B cell (primary cell): ENCODE measurements around the gene GPR108. TPM values are rescaled to one million over a fixed set of nuclear protein-coding genes. Genes with fewer than 3 reads are reported as not detected.

ENCODE experiments used
- ATAC-seq: fragments of 200-7000 bp; cut with Tn5 transposase; one replicate; pipeline ENCODE4 v1.10.0; 2021; ENCODE audit warnings: low read depth, mild to moderate bottlenecking, moderate number of reproducible peaks, moderate library complexity
- CTCF ChIA-PET: fragments of 350-600 bp; sonication (Branson Sonifier 250); formaldehyde crosslinking; loops from one replicate; lab custom pipeline; 2021; ENCODE audit warnings: antibody characterized with exemption, inconsistent platforms; lab: Charles Lee
- POLR2A ChIA-PET: fragments of 350-600 bp; sonication (Branson Sonifier 250); formaldehyde crosslinking; loops from one replicate; lab custom pipeline; 2021; ENCODE audit warnings: antibody characterized with exemption; lab: Charles Lee
- DNase-seq: peaks from one replicate; pipeline ENCODE4 v3.0.0; 2013
- H2AFZ ChIP-seq: 2 replicates; pipeline ENCODE4 v1.6.1; 2012; ENCODE audit warnings: mild to moderate bottlenecking, low read depth, low read length; ENCODE audit not compliant: insufficient read depth, poor library complexity, severe bottlenecking
- H3K27ac ChIP-seq, 2 donors: 1 replicate in 1 of 2; 2 replicates in 1 of 2; pipeline ENCODE4 v1.5.1; 2012 to 2013; ENCODE audit warnings: low read length in 2 of 2, mild to moderate bottlenecking in 2 of 2, moderate library complexity in 1 of 2
- H3K27me3 ChIP-seq, 4 experiments: fragments of 200-600 bp in 1 of 4; sonication (generic) in 1 of 4; replicated peaks in 1 of 4; 1 replicate in 2 of 4; 2 replicates in 2 of 4; pipeline versions ENCODE4 v1.6.1 to v1.7.0; 2013 to 2016; ENCODE audit warnings: low read length in 3 of 4, mild to moderate bottlenecking in 2 of 4, mixed read lengths in 1 of 4, moderate library complexity in 1 of 4; ENCODE audit not compliant: insufficient read depth in 4 of 4, control insufficient read depth in 3 of 4; ENCODE audit errors: control extremely low read depth in 1 of 4
- H3K36me3 ChIP-seq, 2 experiments: replicated peaks in 1 of 2; 1 replicate in 1 of 2; 2 replicates in 1 of 2; pipeline versions ENCODE4 v1.6.1 to v1.7.1; 2013; ENCODE audit warnings: low read length in 1 of 2; ENCODE audit not compliant: insufficient read depth in 2 of 2, control insufficient read depth in 1 of 2; ENCODE audit errors: control extremely low read depth in 1 of 2, extremely low read depth in 1 of 2
- H3K4me1 ChIP-seq, 2 donors: fragments of 200-600 bp in 1 of 2; sonication (generic) in 1 of 2; 1 replicate in 1 of 2; 2 replicates in 1 of 2; pipeline versions ENCODE4 v1.5.1 to v1.6.1; 2013 to 2017; ENCODE audit warnings: low read length in 2 of 2; ENCODE audit not compliant: control insufficient read depth in 2 of 2, insufficient read depth in 2 of 2
- H3K4me2 ChIP-seq: replicated peaks from 2 replicates; pipeline ENCODE3; 2012; ENCODE audit warnings: mild to moderate bottlenecking, low read depth, low read length; ENCODE audit not compliant: poor library complexity, severe bottlenecking
- H3K4me3 ChIP-seq, 5 experiments: fragments of 200-600 bp in 1 of 5; sonication (generic) in 1 of 5; 1 replicate in 3 of 5; 2 replicates in 2 of 5; pipeline versions ENCODE4 v1.5.1 to v1.7.0; 2011 to 2016; ENCODE audit warnings: low read length in 4 of 5, mild to moderate bottlenecking in 4 of 5, low read depth in 2 of 5, control low read depth in 1 of 5, moderate library complexity in 1 of 5; ENCODE audit not compliant: insufficient read depth in 1 of 5; ENCODE audit errors: control extremely low read depth in 1 of 5, extremely low read depth in 1 of 5
- H3K79me2 ChIP-seq: fragments of 200-600 bp; sonication (generic); one replicate; pipeline ENCODE4 v1.6.0; 2016; ENCODE audit warnings: low read length; ENCODE audit not compliant: control insufficient read depth, insufficient read depth
- H3K9ac ChIP-seq: fragments of 200-600 bp; sonication (generic); 2 replicates; pipeline ENCODE4 v1.6.1; 2017; ENCODE audit warnings: mild to moderate bottlenecking, low read length, moderate library complexity
- H3K9me3 ChIP-seq, 3 donors: one replicate each; pipeline versions ENCODE4 v1.6.1 to v1.7.1; 2013; ENCODE audit warnings: low read length in 2 of 3; ENCODE audit not compliant: control insufficient read depth in 2 of 3, insufficient read depth in 1 of 3; ENCODE audit errors: control extremely low read depth in 1 of 3
- H4K20me1 ChIP-seq: 2 replicates; pipeline ENCODE4 v1.6.0; 2012; ENCODE audit warnings: mild to moderate bottlenecking, low read length; ENCODE audit not compliant: insufficient read depth, control insufficient read depth, poor library complexity, severe bottlenecking
- H3K27ac Mint-ChIP-seq: one replicate; pipeline ENCODE4 v1.8.0; 2021; ENCODE audit warnings: mixed read lengths
- H3K27me3 Mint-ChIP-seq: one replicate; pipeline ENCODE4 v1.8.0; 2021; ENCODE audit warnings: mixed read lengths
- H3K4me1 Mint-ChIP-seq: one replicate; pipeline ENCODE4 v1.8.0; 2021; ENCODE audit warnings: mixed read lengths
- H3K4me3 Mint-ChIP-seq: one replicate; pipeline ENCODE4 v1.8.0; 2021; ENCODE audit warnings: mixed read lengths
- H3K9me3 Mint-ChIP-seq: one replicate; pipeline ENCODE4 v1.8.0; 2022; ENCODE audit warnings: mixed read lengths; ENCODE audit not compliant: insufficient read depth
- EZH2 ChIP-seq: IDR thresholded peaks from 2 replicates; pipeline ENCODE4 v1.6.1; 2012; ENCODE audit warnings: borderline replicate concordance, low read depth, mild to moderate bottlenecking, moderate library complexity, low read length; ENCODE audit not compliant: insufficient read depth, poor library complexity, severe bottlenecking
- WGBS: methylation state at CpG from one replicate; pipeline ENCODE4 v1.1.5; 2013; ENCODE audit warnings: missing lambda C conversion rate; ENCODE audit not compliant: insufficient coverage; 5-methylcytosine and 5-hydroxymethylcytosine counted together
- intact Hi-C: fragments of 100-400 bp; cut with micrococcal nuclease; formaldehyde crosslinking; loops from one replicate; pipeline ENCODE4 v1.10.0; 2022
- polyA plus RNA-seq: library from polyadenylated mRNA; depleted of rRNA; stranded (reverse); fragments of >200 nt; gene quantifications from 2 replicates; pipeline ENCODE4 v1.2.3, GENCODE V29; 2012
- total RNA-seq, 2 donors: library from RNA; stranded (reverse); fragments of 120-200 nt in 1 of 2; gene quantifications; 1 replicate in 1 of 2; 2 replicates in 1 of 2; pipeline versions ENCODE4 v1.2.3 to v1.2.4, GENCODE V29; 2013 to 2022
- TF ChIP-seq, protein P1 (sequence below): fragments of 200-600 bp; IDR thresholded peaks from one replicate; pipeline ENCODE4 v1.8.0; 2022; ENCODE audit warnings: antibody characterized with exemption, mild to moderate bottlenecking

The GPR108 gene
- total and polyA plus RNA-seq, 2 donors (not counting 1 experiment from before 2014, with no cell fraction given): 79.0 to 82.5 TPM

- H3K9me3 ChIP-seq: no peaks in the 10 kb centered on the region
- peak overlapping the region; percentile 33 to 55 (median 48) for H3K4me3 ChIP-seq
- H3K36me3 ChIP-seq: peaks cover 0 to 2% of the 10 kb centered on the region in 2 experiments
- no peaks in the 10 kb centered on the region for H4K20me1 ChIP-seq
- H3K27me3 ChIP-seq: no peaks in the 10 kb centered on the region
- intact Hi-C loops: loop anchor here (1.0 to 5.0 kb wide), 6 partner anchors 14 to 366 kb away; partner anchors contain the start of genes ALKBH7, CD70 and VAV1
- Mint-ChIP-seq H3K27ac (peak overlapping the region; percentile 99), H3K4me3 (peak overlapping the region; percentile 94), H3K27me3 (no peaks in the 10 kb centered on the region), H3K4me1 (peaks cover 39% of the 10 kb centered on the region), H3K9me3 (no peaks in the 10 kb centered on the region)
- peak overlapping the region; percentile 59 for H2AFZ ChIP-seq
- ATAC-seq (no peak), DNase-seq (no peak)
- CTCF ChIA-PET: interaction anchor here (0.5 to 5.3 kb wide), 19 partner anchors 10 to 521 kb away, joined by 3 to 118 read pairs (median 5); partner anchors contain the start of genes C3, SH2D3A and VAV1
- H3K4me1 ChIP-seq: peaks cover 39 to 51% of the 10 kb centered on the region in 2 donors
- peak overlapping the region; percentile 86 for H3K4me2 ChIP-seq
- POLR2A ChIA-PET: interaction anchor here (0.5 to 4.5 kb wide), 14 partner anchors 15 to 1957 kb away, joined by 3 to 17 read pairs (median 4); partner anchors contain the start of genes SH2D3A and VAV1
- peak overlapping the region; percentile 58 to 67 for H3K27ac ChIP-seq
- H3K79me2 ChIP-seq: peaks cover 10% of the 10 kb centered on the region
- WGBS: 24% methylated on average over 22 of the region's 24 CpGs
- H3K9ac ChIP-seq: peak overlapping the region; percentile 56
- TF ChIP-seq EZH2: no peak
- TF ChIP-seq, protein P1, sequence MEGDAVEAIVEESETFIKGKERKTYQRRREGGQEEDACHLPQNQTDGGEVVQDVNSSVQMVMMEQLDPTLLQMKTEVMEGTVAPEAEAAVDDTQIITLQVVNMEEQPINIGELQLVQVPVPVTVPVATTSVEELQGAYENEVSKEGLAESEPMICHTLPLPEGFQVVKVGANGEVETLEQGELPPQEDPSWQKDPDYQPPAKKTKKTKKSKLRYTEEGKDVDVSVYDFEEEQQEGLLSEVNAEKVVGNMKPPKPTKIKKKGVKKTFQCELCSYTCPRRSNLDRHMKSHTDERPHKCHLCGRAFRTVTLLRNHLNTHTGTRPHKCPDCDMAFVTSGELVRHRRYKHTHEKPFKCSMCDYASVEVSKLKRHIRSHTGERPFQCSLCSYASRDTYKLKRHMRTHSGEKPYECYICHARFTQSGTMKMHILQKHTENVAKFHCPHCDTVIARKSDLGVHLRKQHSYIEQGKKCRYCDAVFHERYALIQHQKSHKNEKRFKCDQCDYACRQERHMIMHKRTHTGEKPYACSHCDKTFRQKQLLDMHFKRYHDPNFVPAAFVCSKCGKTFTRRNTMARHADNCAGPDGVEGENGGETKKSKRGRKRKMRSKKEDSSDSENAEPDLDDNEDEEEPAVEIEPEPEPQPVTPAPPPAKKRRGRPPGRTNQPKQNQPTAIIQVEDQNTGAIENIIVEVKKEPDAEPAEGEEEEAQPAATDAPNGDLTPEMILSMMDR: peak; percentile 8
Measured at GRCh38 chr19:6738787-6739389, 1.5 kb upstream of the GPR108 start.
